K562 (cell line): ENCODE measurements around the gene DPP4. TPM values are rescaled to one million over a fixed set of nuclear protein-coding genes. Genes with fewer than 3 reads are reported as not detected.

Experiments used
- ATAC-seq: fragments of 200-7000 bp; cut with Tn5 transposase; 3 replicates; pipeline ENCODE4 v1.9.1; 2020; ENCODE audit warnings: moderate library complexity
- BruUV-seq: library from RNA; stranded (reverse); fragments of 400-500 nt; replicated peaks from 2 replicates; lab custom pipeline; 2021; lab: Mats Ljungman, UMichigan
- CTCF ChIA-PET: fragments of 300-600 bp; formaldehyde crosslinking; extraction: SDS; loops from one replicate; lab custom pipeline; 2021; ENCODE audit warnings: low intra/inter-chr PET ratio; lab: Yijun Ruan, JAX
- POLR2A ChIA-PET: fragments of 300-600, 350-650 bp; sonication (Branson Sonifier 250); formaldehyde crosslinking; extraction: SDS; loops from one replicate; lab custom pipeline; 2021; ENCODE audit warnings: antibody characterized with exemption, inconsistent platforms; lab: Yijun Ruan, JAX
- DNase-seq, 4 experiments: peaks; one replicate each; pipeline versions ENCODE4 v3.0.0 to v3.0.0-alpha.2; 2011 to 2018; ENCODE audit warnings: low spot score in 3 of 4, mixed read lengths in 3 of 4; ENCODE audit errors: extremely low read depth in 1 of 4
- FAIRE-seq: peaks from 2 replicates; lab custom pipeline; 2011; peaks lifted over from hg19 to GRCh38; lab: Jason Lieb, UNC
- H2AFZ ChIP-seq: 2 replicates; pipeline ENCODE4 v1.6.0; 2011; ENCODE audit warnings: low read depth, low read length, control low read depth, inconsistent platforms
- H3K27ac ChIP-seq: fragments of 200-600 bp; 3 replicates; pipeline ENCODE4 v1.8.0; 2011; ENCODE audit warnings: low read depth, mild to moderate bottlenecking, control low read depth, inconsistent platforms, low read length, moderate library complexity, mixed read lengths; ENCODE audit errors: extremely low read depth
- H3K27me3 ChIP-seq, 2 experiments: fragments of 300-600 bp in 1 of 2; 2 replicates in 1 of 2; 3 replicates in 1 of 2; pipeline versions ENCODE4 v1.6.0 to v1.8.0; 2011; ENCODE audit warnings: inconsistent platforms in 2 of 2, low read length in 2 of 2, mild to moderate bottlenecking in 1 of 2, mixed read lengths in 1 of 2, moderate library complexity in 1 of 2; ENCODE audit not compliant: control insufficient read depth in 2 of 2, insufficient read depth in 2 of 2
- H3K36me3 ChIP-seq: fragments of 300-600 bp; 3 replicates; pipeline ENCODE4 v1.8.0; 2011; ENCODE audit warnings: mild to moderate bottlenecking, low read length, inconsistent platforms; ENCODE audit not compliant: control insufficient read depth, insufficient read depth
- H3K4me1 ChIP-seq, 2 experiments: fragments of 200-600 bp in 1 of 2; replicated peaks in 1 of 2; 2 replicates in 1 of 2; 3 replicates in 1 of 2; pipeline versions ENCODE4 v1.5.1 to v1.8.0; 2011; ENCODE audit warnings: inconsistent platforms in 2 of 2, low read length in 2 of 2, mild to moderate bottlenecking in 1 of 2, mixed read lengths in 1 of 2, moderate library complexity in 1 of 2; ENCODE audit not compliant: control insufficient read depth in 2 of 2, insufficient read depth in 2 of 2
- H3K4me2 ChIP-seq: 2 replicates; pipeline ENCODE4 v1.6.1; 2011; ENCODE audit warnings: low read length, control low read depth, inconsistent platforms, mixed read lengths; ENCODE audit not compliant: insufficient read depth
- H3K4me3 ChIP-seq: fragments of 200-600 bp; sonication (generic), shearing (Covaris generic); 2 replicates; pipeline ENCODE4 v1.5.1; 2016; ENCODE audit warnings: control low read depth, inconsistent platforms
- H3K79me2 ChIP-seq: fragments of 200-600 bp; 3 replicates; pipeline ENCODE4 v1.8.0; 2011; ENCODE audit warnings: low read length, inconsistent platforms; ENCODE audit not compliant: control insufficient read depth, insufficient read depth
- H3K9ac ChIP-seq, 2 experiments: 2 replicates each; pipeline versions ENCODE4 v1.6.0 to v1.6.1; 2011; ENCODE audit warnings: low read depth in 2 of 2, low read length in 2 of 2, control low read depth in 1 of 2, inconsistent platforms in 1 of 2, mild to moderate bottlenecking in 1 of 2, mixed read lengths in 1 of 2; ENCODE audit not compliant: insufficient read depth in 1 of 2
- H3K9me1 ChIP-seq: one replicate; pipeline ENCODE4 v1.6.0; 2011; ENCODE audit warnings: inconsistent platforms, mild to moderate bottlenecking, low read length, moderate library complexity; ENCODE audit not compliant: control insufficient read depth, insufficient read depth
- H3K9me3 ChIP-seq: replicated peaks from 2 replicates; pipeline ENCODE4 v1.5.1; 2011; ENCODE audit warnings: low read depth, low read length, inconsistent platforms; ENCODE audit not compliant: control insufficient read depth, insufficient read depth
- H4K20me1 ChIP-seq: replicated peaks from 2 replicates; pipeline ENCODE4 v1.6.1; 2011; ENCODE audit warnings: low read length, inconsistent platforms, mixed read lengths; ENCODE audit not compliant: control insufficient read depth, insufficient read depth
- CTBP1 ChIP-seq: fragments of 450-650 bp; IDR thresholded peaks from 2 replicates; pipeline ENCODE4 v1.6.1; 2016; ENCODE audit warnings: borderline replicate concordance
- EHMT2 ChIP-seq: fragments of 450-650 bp; IDR thresholded peaks from 2 replicates; pipeline ENCODE4 v1.6.1; 2018; ENCODE audit warnings: antibody characterized with exemption
- LARP7 ChIP-seq: fragments of 450-650 bp; IDR thresholded peaks from 2 replicates; pipeline ENCODE4 v1.6.1; 2016
- WGBS: fragments of 100-300 bp; shearing (Covaris generic); methylation state at CpG from one replicate; pipeline ENCODE4 v1.1.6; 2016; ENCODE audit warnings: low coverage, mixed read lengths; ENCODE audit not compliant: insufficient coverage; ENCODE audit errors: missing lambda C conversion rate; 5-methylcytosine and 5-hydroxymethylcytosine counted together
- in situ Hi-C: fragments of 300-500 bp; cut with MboI; formaldehyde crosslinking; loops from 4 replicates; pipeline ENCODE4 v1.15.0; 2018; ENCODE audit warnings: inconsistent platforms, mixed read lengths
- intact Hi-C: fragments of 100-400 bp; cut with micrococcal nuclease; formaldehyde crosslinking; loops from 2 replicates; pipeline ENCODE4 v1.14.2; 2022
- polyA plus RNA-seq, 8 experiments: library from polyadenylated mRNA; depleted of rRNA in 4 of 8; stranded (reverse) in 5 of 8; unstranded in 3 of 8; fragments of >200 nt; fragmentation: Nextera tagmentation in 2 of 8; fragmentation: Illumina TruSeq in 1 of 8; extraction: Ambion mirVana in 2 of 8; extraction: Trizol in 1 of 8; gene quantifications; 2 replicates each; pipeline versions ENCODE4 v1.2.1 to v1.2.3, GENCODE V29; 2011 to 2014; ENCODE audit warnings: inconsistent platforms in 1 of 8, missing spikeins in 1 of 8
- small RNA-seq: library from RNA; depleted of rRNA; stranded (forward); fragments of <200 nt; gene quantifications from one replicate; pipeline ENCODE3, GENCODE V24; 2014
- total RNA-seq, 7 experiments: library from RNA; depleted of rRNA in 6 of 7; stranded (reverse); fragments of >200 nt in 6 of 7; fragmentation: Illumina TruSeq in 2 of 7; extraction: Trizol in 2 of 7; gene quantifications; 2 replicates each; pipeline versions ENCODE4 v1.2.1 to v1.2.3, GENCODE V29; 2011 to 2021; ENCODE audit warnings: low replicate concordance in 1 of 7

DPP4 gene
- total and polyA plus RNA-seq, 9 of the 15 experiments (the other 6 are each of a cell fraction or from before 2014, with no cell fraction given): 0.11 TPM; not detected in 8

GRCh38 chr2:161943011-161943410, 131.0 kb downstream of the DPP4 start:
- Histone ChIP-seq H3K4me1 (no peaks in the 10 kb centered on the region), H3K4me2 (no peak overlapping the region), H2AFZ (no peak overlapping the region), H3K9me1 (no peaks in the 10 kb centered on the region), H4K20me1 (no peaks in the 10 kb centered on the region), H3K79me2 (no peaks in the 10 kb centered on the region), H3K9me3 (no peaks in the 10 kb centered on the region; the same call in none of the 2 replicates), H3K27ac (no peak overlapping the region), H3K36me3 (no peaks in the 10 kb centered on the region), H3K4me3 (no peak overlapping the region), H3K27me3 (no peaks in the 10 kb centered on the region), H3K9ac (no peak overlapping the region)
- BruUV-seq: no TSS peak
- WGBS: 0% methylated on average over 2 of the region's 2 CpGs
- ATAC-seq (no peak), DNase-seq (no peak), FAIRE-seq (no peak)
- ChIA-PET POLR2A (no interaction called here), CTCF (no interaction called here)
- TF ChIP-seq CTBP1 (no peak), LARP7 (no peak), EHMT2 (no peak)
- in situ Hi-C loops (no loop called here), intact Hi-C loops (loop anchor here (10.0 kb wide), 2 partner anchors 668 to 1858 kb away; no protein-coding TSS in a partner anchor)

Small RNA genes lying within 50 kb of the gene (small RNA-seq; reads per million reads assigned to genes)
- gene TIMM8AP1: not detected

Other genes with a start within 250 kb of the DPP4 start
- not detected in 2 replicates for gene GCG, start 78.0 kb upstream of the DPP4 start, total RNA-seq (2014; rRNA removed)
- gene GCG, start 78.0 kb upstream of the DPP4 start, total RNA-seq (2014; rRNA removed; fragmentation: Illumina TruSeq; extraction: Trizol): not detected in 2 replicates
- gene GCG, start 78.0 kb upstream of the DPP4 start, total RNA-seq (2015; rRNA removed; fragmentation: Illumina TruSeq; extraction: Trizol): not detected in 2 replicates
- 0.29 TPM in 1 of 2 replicates, not detected in the other for gene GCG, start 78.0 kb upstream of the DPP4 start, total RNA-seq (2021)
- gene GCG, start 78.0 kb upstream of the DPP4 start, polyA plus RNA-seq (2011; rRNA removed): not detected in 2 replicates
- gene GCG, start 78.0 kb upstream of the DPP4 start, polyA plus RNA-seq (2014; fragmentation: Illumina TruSeq; extraction: Trizol): not detected in 2 replicates
- gene GCG, start 78.0 kb upstream of the DPP4 start, polyA plus RNA-seq (2014; fragmentation: Nextera tagmentation; extraction: Ambion mirVana): not detected
- gene GCG, start 78.0 kb upstream of the DPP4 start, polyA plus RNA-seq (2014; rRNA removed): not detected in 2 replicates
- gene FAP, start 169.2 kb upstream of the DPP4 start, total RNA-seq (2014; rRNA removed): not detected in 2 replicates
- gene FAP, start 169.2 kb upstream of the DPP4 start, total RNA-seq (2014; rRNA removed; fragmentation: Illumina TruSeq; extraction: Trizol): not detected in 2 replicates
- gene FAP, start 169.2 kb upstream of the DPP4 start, total RNA-seq (2015; rRNA removed; fragmentation: Illumina TruSeq; extraction: Trizol): not detected in 2 replicates
- not detected in 2 replicates for gene FAP, start 169.2 kb upstream of the DPP4 start, total RNA-seq (2021)
- not detected in 2 replicates for gene FAP, start 169.2 kb upstream of the DPP4 start, polyA plus RNA-seq (2011; rRNA removed)
- gene FAP, start 169.2 kb upstream of the DPP4 start, polyA plus RNA-seq (2014; fragmentation: Illumina TruSeq; extraction: Trizol): not detected in 2 replicates
- not detected for gene FAP, start 169.2 kb upstream of the DPP4 start, polyA plus RNA-seq (2014; fragmentation: Nextera tagmentation; extraction: Ambion mirVana)
- gene FAP, start 169.2 kb upstream of the DPP4 start, polyA plus RNA-seq (2014; rRNA removed): not detected in 2 replicates
- gene IFIH1, start 244.5 kb upstream of the DPP4 start, total RNA-seq (2014; rRNA removed): 0.50 and 0.61 TPM in 2 replicates
- gene IFIH1, start 244.5 kb upstream of the DPP4 start, total RNA-seq (2014; rRNA removed; fragmentation: Illumina TruSeq; extraction: Trizol): 0.51 and 0.69 TPM in 2 replicates
- 0.64 and 0.94 TPM in 2 replicates for gene IFIH1, start 244.5 kb upstream of the DPP4 start, total RNA-seq (2015; rRNA removed; fragmentation: Illumina TruSeq; extraction: Trizol)
- gene IFIH1, start 244.5 kb upstream of the DPP4 start, total RNA-seq (2021): 0.91 and 1.1 TPM in 2 replicates
- gene IFIH1, start 244.5 kb upstream of the DPP4 start, polyA plus RNA-seq (2011; rRNA removed): 0.07 and 0.15 TPM in 2 replicates
- gene IFIH1, start 244.5 kb upstream of the DPP4 start, polyA plus RNA-seq (2014; fragmentation: Illumina TruSeq; extraction: Trizol): 0.54 and 1.2 TPM in 2 replicates
- gene IFIH1, start 244.5 kb upstream of the DPP4 start, polyA plus RNA-seq (2014; fragmentation: Nextera tagmentation; extraction: Ambion mirVana): under 1 TPM in 1 of 2 experiments, not detected in 1; 0.29 TPM
- 0.12 and 0.28 TPM in 2 replicates for gene IFIH1, start 244.5 kb upstream of the DPP4 start, polyA plus RNA-seq (2014; rRNA removed)